Measurements from ENCODE around the gene SNX32.

GRCh38 chr11:65814131-65814985, 19.4 kb upstream of the SNX32 start:
- TF ChIP-seq, protein P1, sequence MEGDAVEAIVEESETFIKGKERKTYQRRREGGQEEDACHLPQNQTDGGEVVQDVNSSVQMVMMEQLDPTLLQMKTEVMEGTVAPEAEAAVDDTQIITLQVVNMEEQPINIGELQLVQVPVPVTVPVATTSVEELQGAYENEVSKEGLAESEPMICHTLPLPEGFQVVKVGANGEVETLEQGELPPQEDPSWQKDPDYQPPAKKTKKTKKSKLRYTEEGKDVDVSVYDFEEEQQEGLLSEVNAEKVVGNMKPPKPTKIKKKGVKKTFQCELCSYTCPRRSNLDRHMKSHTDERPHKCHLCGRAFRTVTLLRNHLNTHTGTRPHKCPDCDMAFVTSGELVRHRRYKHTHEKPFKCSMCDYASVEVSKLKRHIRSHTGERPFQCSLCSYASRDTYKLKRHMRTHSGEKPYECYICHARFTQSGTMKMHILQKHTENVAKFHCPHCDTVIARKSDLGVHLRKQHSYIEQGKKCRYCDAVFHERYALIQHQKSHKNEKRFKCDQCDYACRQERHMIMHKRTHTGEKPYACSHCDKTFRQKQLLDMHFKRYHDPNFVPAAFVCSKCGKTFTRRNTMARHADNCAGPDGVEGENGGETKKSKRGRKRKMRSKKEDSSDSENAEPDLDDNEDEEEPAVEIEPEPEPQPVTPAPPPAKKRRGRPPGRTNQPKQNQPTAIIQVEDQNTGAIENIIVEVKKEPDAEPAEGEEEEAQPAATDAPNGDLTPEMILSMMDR (IDR thresholded peaks at IDR 0.05) = no peak
- no peak for TF ChIP-seq POLR2A (IDR thresholded peaks at IDR 0.05)
